ENCODE measurements around the gene FGF6. TPM values are rescaled to one million over a fixed set of nuclear protein-coding genes. Genes with fewer than 3 reads are reported as not detected.

The FGF6 gene
- total RNA-seq, 1 donor from 2014 or later = not detected

DNA sequence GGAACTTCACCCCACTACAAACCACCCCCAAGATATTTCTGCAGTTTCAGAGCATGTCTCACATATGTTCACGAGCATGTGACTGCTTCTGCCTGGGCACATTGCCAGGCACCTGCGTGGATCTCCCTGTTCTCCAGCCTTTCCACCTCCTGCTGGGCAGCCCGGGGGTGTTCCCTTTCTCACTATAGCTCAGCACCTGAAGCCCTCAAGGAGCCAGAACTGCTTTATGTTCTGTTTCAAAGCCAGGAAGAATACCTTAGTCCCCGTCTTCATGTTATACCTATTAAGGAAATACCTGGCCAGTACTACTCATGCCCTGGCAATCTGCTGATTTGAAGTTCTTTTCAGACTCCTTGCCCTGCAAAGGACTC, 4.2 kb upstream of the FGF6 start:
- Histone ChIP-seq H3F3A (ENCODE audit: low read depth) (peaks cover 23% of the 10 kb centered on the region), H3K79me2 (ENCODE audit: low read depth) (no peaks in the 10 kb centered on the region), H3K9ac (no peak overlapping the region), H2AFZ (replicated peaks) (no peak overlapping the region), H3K27ac (no peak overlapping the region), H3K27me3 (no peaks in the 10 kb centered on the region), H3K4me3 (no peak overlapping the region), H3K9me3 (ENCODE audit: low read depth) (no peaks in the 10 kb centered on the region), H4K20me1 (ENCODE audit: low read depth) (no peaks in the 10 kb centered on the region), H3K36me3 (no peaks in the 10 kb centered on the region), H3K4me2 (peak overlapping the region; percentile 69), H3K4me1 (peaks cover 34% of the 10 kb centered on the region)
- TF ChIP-seq EZH2 (IDR thresholded peaks at IDR 0.05) = no peak
- no peak for TF ChIP-seq EZH2phosphoT487 (IDR thresholded peaks at IDR 0.05)
- no peak for TF ChIP-seq CTCF (IDR thresholded peaks at IDR 0.05)
- H3K27me3 Mint-ChIP-seq (ENCODE audit: insufficient read depth, low read depth) = peaks cover 2% of the 10 kb centered on the region
- H3K9me3 Mint-ChIP-seq = peaks cover 10% of the 10 kb centered on the region
- H3K4me1 Mint-ChIP-seq = peaks cover 35% of the 10 kb centered on the region
- no peak for DNase-seq (ENCODE audit: low spot score)
- H3K27ac Mint-ChIP-seq = peak overlapping the region; percentile 27
- H3K4me3 Mint-ChIP-seq = peak overlapping the region; percentile 29
- H3K36me3 Mint-ChIP-seq = peaks cover under 1% of the 10 kb centered on the region

DNA sequence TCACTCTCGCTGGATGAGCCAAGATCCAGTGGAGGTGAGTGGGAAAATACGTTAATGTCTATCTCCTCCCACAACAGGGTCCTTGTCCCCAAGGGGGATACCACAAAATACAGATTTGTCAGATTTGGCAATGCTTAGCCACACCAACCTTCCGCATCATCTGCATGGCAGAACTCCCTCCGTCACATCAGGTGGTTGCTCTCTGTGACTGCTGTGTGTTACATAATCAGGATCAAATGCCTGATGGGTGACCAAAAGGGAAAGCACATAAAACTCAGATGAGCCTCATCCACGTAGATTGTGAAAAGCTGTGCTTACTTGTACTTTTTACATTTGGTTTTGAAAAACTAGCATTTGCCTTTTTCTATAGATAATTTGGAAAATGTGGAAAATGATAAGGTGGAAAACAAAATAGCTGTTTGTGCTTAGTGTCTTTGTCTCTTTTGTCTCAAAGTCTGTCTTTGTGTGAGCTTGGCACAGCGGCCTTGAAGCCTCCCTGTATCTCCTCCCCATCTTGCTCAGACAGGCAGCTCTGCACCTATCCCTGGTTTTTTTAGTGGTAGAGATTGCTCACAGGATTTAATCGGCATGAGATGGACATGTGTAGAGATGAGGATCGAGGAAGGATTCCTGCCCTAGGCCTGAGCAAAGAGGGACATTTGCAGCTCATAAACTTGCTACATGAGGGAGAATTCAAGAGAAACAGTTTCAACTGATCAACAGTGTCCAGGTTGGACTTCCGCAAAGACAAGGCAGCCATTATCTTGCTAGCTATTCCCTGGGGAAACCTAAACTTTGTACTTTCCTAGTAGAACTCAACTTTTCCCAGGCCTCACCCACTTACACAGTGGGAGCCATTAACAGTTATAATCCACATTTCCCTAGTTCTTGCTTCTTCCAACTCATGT, 3.6 kb upstream of the FGF6 start:
- no peak for DNase-seq (ENCODE audit: low spot score)
- peaks cover 23% of the 10 kb centered on the region for H3F3A ChIP-seq (ENCODE audit: low read depth)
- H3K27me3 ChIP-seq = no peaks in the 10 kb centered on the region
- Mint-ChIP-seq H3K36me3 (no peaks in the 10 kb centered on the region), H3K4me1 (peaks cover 35% of the 10 kb centered on the region), H3K9me3 (peaks cover 10% of the 10 kb centered on the region), H3K27ac (peak overlapping the region; percentile 75), H3K27me3 (ENCODE audit: insufficient read depth, low read depth) (peaks cover 2% of the 10 kb centered on the region), H3K4me3 (no peak overlapping the region)
- peaks cover 34% of the 10 kb centered on the region for H3K4me1 ChIP-seq
- no peak overlapping the region for H3K4me2 ChIP-seq
- no peak overlapping the region for H3K9ac ChIP-seq
- TF ChIP-seq EZH2phosphoT487 (IDR thresholded peaks at IDR 0.05) (no peak), EZH2 (IDR thresholded peaks at IDR 0.05) (no peak), CTCF (IDR thresholded peaks at IDR 0.05) (no peak)
- H4K20me1 ChIP-seq (ENCODE audit: low read depth) = no peaks in the 10 kb centered on the region
- H3K4me3 ChIP-seq = no peak overlapping the region
- peak overlapping the region; percentile 1 for H2AFZ ChIP-seq (replicated peaks)
- H3K36me3 ChIP-seq = no peaks in the 10 kb centered on the region
- H3K79me2 ChIP-seq (ENCODE audit: low read depth) = no peaks in the 10 kb centered on the region
- no peaks in the 10 kb centered on the region for H3K9me3 ChIP-seq (ENCODE audit: low read depth)
- H3K27ac ChIP-seq = no peak overlapping the region

- no peak overlapping the region for H3K4me2 ChIP-seq
- H3K4me1 Mint-ChIP-seq = peaks cover 35% of the 10 kb centered on the region
- H3K4me3 ChIP-seq = no peak overlapping the region
- H3K36me3 Mint-ChIP-seq = no peaks in the 10 kb centered on the region
- DNase-seq (ENCODE audit: low spot score) = no peak
- no peak overlapping the region for H3K27ac Mint-ChIP-seq
- no peaks in the 10 kb centered on the region for H3K9me3 ChIP-seq (ENCODE audit: low read depth)
- no peaks in the 10 kb centered on the region for H4K20me1 ChIP-seq (ENCODE audit: low read depth)
- TF ChIP-seq EZH2phosphoT487 (IDR thresholded peaks at IDR 0.05) (no peak), CTCF (IDR thresholded peaks at IDR 0.05) (no peak), EZH2 (IDR thresholded peaks at IDR 0.05) (no peak)
- H3K27me3 Mint-ChIP-seq (ENCODE audit: insufficient read depth, low read depth) = peaks cover 2% of the 10 kb centered on the region
- peaks cover 23% of the 10 kb centered on the region for H3F3A ChIP-seq (ENCODE audit: low read depth)
- H3K79me2 ChIP-seq (ENCODE audit: low read depth) = no peaks in the 10 kb centered on the region
- H3K27me3 ChIP-seq = no peaks in the 10 kb centered on the region
- no peak overlapping the region for H2AFZ ChIP-seq (replicated peaks)
- peaks cover 8% of the 10 kb centered on the region for H3K9me3 Mint-ChIP-seq
- H3K27ac ChIP-seq = no peak overlapping the region
- no peaks in the 10 kb centered on the region for H3K36me3 ChIP-seq
- no peak overlapping the region for H3K9ac ChIP-seq
- no peak overlapping the region for H3K4me3 Mint-ChIP-seq
- peaks cover 34% of the 10 kb centered on the region for H3K4me1 ChIP-seq
These were observed 2.8 kb upstream of the FGF6 start for GRCh38 chr12:4448371-4448940.
